ENCODE results near the gene PTPRM. TPM values are rescaled to one million over a fixed set of nuclear protein-coding genes. Genes with fewer than 3 reads are reported as not detected.

Gene PTPRM
- polyA plus RNA-seq, 2 of the 4 experiments (the other 2 are of a cell fraction) = 44.5 to 199 TPM

- CTCF ChIA-PET = no interaction called here
- H3K4me3 ChIP-seq = no peak overlapping the region
- FAIRE-seq = no peak
- peak overlapping the region in 1 of 2 experiments; percentile 21; a peak in 1 of 6 replicates for H3K27ac ChIP-seq
- ATAC-seq = no peak
- DNase-seq (ENCODE audit: low read depth in 1 of 2, low spot score in 1 of 2) = no peak
- no peak overlapping the region for H3K4me2 ChIP-seq
- H3K9me3 ChIP-seq = no peaks in the 10 kb centered on the region
- POLR2A ChIA-PET = no interaction called here
- WGBS (ENCODE audit: missing lambda C conversion rate) = 70% methylated on average over 8 of the region's 8 CpGs
- TF ChIP-seq JUN (IDR thresholded peaks at IDR 0.05) = no peak
- no peak for TF ChIP-seq HOXA7 (CRISPR knock-in tag; IDR thresholded peaks at IDR 0.05)
- TF ChIP-seq JUNB (IDR thresholded peaks at IDR 0.05) = no peak
- no peak for TF ChIP-seq E2F6 (IDR thresholded peaks at IDR 0.05; ENCODE audit: borderline replicate concordance, low read depth)
- TF ChIP-seq CBX2 (IDR thresholded peaks at IDR 0.05; ENCODE audit: borderline replicate concordance, low read depth) = no peak
- no peak for TF ChIP-seq NPAS2 (CRISPR knock-in tag; IDR thresholded peaks at IDR 0.05; ENCODE audit: borderline replicate concordance)
- no peak for TF ChIP-seq SMC3 (IDR thresholded peaks at IDR 0.05)
- no peak for TF ChIP-seq EHF (CRISPR knock-in tag; IDR thresholded peaks at IDR 0.05)
- TF ChIP-seq ZC3H11A (IDR thresholded peaks at IDR 0.05) = no peak
- H3K4me1 ChIP-seq = no peaks in the 10 kb centered on the region
Measured at GRCh38 chr18:8299054-8299980, 732.2 kb downstream of the PTPRM start.

GRCh38 chr18:8300751-8301410, 733.8 kb downstream of the PTPRM start:
- TF ChIP-seq HES2 (IDR thresholded peaks at IDR 0.05) (no peak), CBX2 (IDR thresholded peaks at IDR 0.05; ENCODE audit: borderline replicate concordance, low read depth) (no peak), SREBF2 (IDR thresholded peaks at IDR 0.05) (no peak), KDM5A (IDR thresholded peaks at IDR 0.05) (no peak)
- no peak for FAIRE-seq
- Histone ChIP-seq H3K9me3 (no peaks in the 10 kb centered on the region), H3K4me1 (no peaks in the 10 kb centered on the region), H3K4me3 (no peak overlapping the region), H3K4me2 (no peak overlapping the region), H3K27ac (no peak overlapping the region)
- CTCF ChIA-PET = no interaction called here
- POLR2A ChIA-PET = no interaction called here
- WGBS (ENCODE audit: missing lambda C conversion rate) = 89% methylated on average over 6 of the region's 6 CpGs
- no peak for ATAC-seq
- DNase-seq (ENCODE audit: low read depth in 1 of 2, low spot score in 1 of 2) = no peak

- ATAC-seq (no peak), FAIRE-seq (no peak), DNase-seq (ENCODE audit: low read depth in 1 of 2, low spot score in 1 of 2) (no peak)
- H3K27ac ChIP-seq = no peak overlapping the region
- H3K4me2 ChIP-seq = no peak overlapping the region
- no peaks in the 10 kb centered on the region for H3K9me3 ChIP-seq
- no peak overlapping the region for H3K4me3 ChIP-seq
- TF ChIP-seq BCL3 (IDR thresholded peaks at IDR 0.05) = no peak
- TF ChIP-seq USF2 (IDR thresholded peaks at IDR 0.05) = no peak
- TF ChIP-seq REST (IDR thresholded peaks at IDR 0.05) = no peak
- no peak for TF ChIP-seq PBX3 (IDR thresholded peaks at IDR 0.05)
- TF ChIP-seq NPAS2 (CRISPR knock-in tag; IDR thresholded peaks at IDR 0.05; ENCODE audit: borderline replicate concordance) = no peak
- no peak for TF ChIP-seq CBX2 (IDR thresholded peaks at IDR 0.05; ENCODE audit: borderline replicate concordance, low read depth)
- TF ChIP-seq KDM5A (IDR thresholded peaks at IDR 0.05) = no peak
- TF ChIP-seq ZNF302 (CRISPR knock-in tag; IDR thresholded peaks at IDR 0.05) = no peak
- no peak for TF ChIP-seq SREBF2 (IDR thresholded peaks at IDR 0.05)
- no peak for TF ChIP-seq HOXA7 (CRISPR knock-in tag; IDR thresholded peaks at IDR 0.05)
- TF ChIP-seq SMC3 (IDR thresholded peaks at IDR 0.05) = no peak
- TF ChIP-seq RAD21 (conservative IDR thresholded peaks at IDR 0.05 in 1 of 2, IDR thresholded peaks at IDR 0.05 in 1 of 2) = no peak
- TF ChIP-seq JUNB (IDR thresholded peaks at IDR 0.05) = no peak
- no peak for TF ChIP-seq RNF2 (IDR thresholded peaks at IDR 0.05; ENCODE audit: borderline replicate concordance, low read depth)
- no peak for TF ChIP-seq PHF8 (IDR thresholded peaks at IDR 0.05; ENCODE audit: borderline replicate concordance, low read depth)
- POLR2A ChIA-PET = no interaction called here
- H3K4me1 ChIP-seq = no peaks in the 10 kb centered on the region
- 89% methylated on average over 10 of the region's 10 CpGs for WGBS (ENCODE audit: missing lambda C conversion rate)
- CTCF ChIA-PET = no interaction called here
Measured at GRCh38 chr18:8301427-8302172, 734.5 kb downstream of the PTPRM start.
